AG04449 (cell line): ENCODE measurements around the gene BACH2.

Experiments used
- CTCF ChIA-PET: fragments of 350-600 bp; formaldehyde crosslinking; extraction: SDS; loops from one replicate; lab custom pipeline; 2021; ENCODE audit warnings: antibody characterized with exemption; lab: Yijun Ruan, JAX
- POLR2A ChIA-PET: fragments of 400-600, 350-600 bp; formaldehyde crosslinking; extraction: SDS; loops from one replicate; lab custom pipeline; 2020; ENCODE audit warnings: antibody characterized with exemption, inconsistent platforms; lab: Yijun Ruan, JAX
- DNase-seq: peaks from one replicate; pipeline ENCODE4 v3.0.0-alpha.2; 2010; ENCODE audit warnings: low read depth, low spot score
- H3K4me3 ChIP-seq: 2 replicates; pipeline ENCODE4 v1.5.1; 2011; ENCODE audit warnings: low read depth, mild to moderate bottlenecking, control low read depth, low read length
- CTCF ChIP-seq: IDR thresholded peaks from one replicate; pipeline ENCODE4 v1.5.1; 2011; ENCODE audit warnings: mild to moderate bottlenecking, moderate library complexity, low read length, control low read depth, inconsistent platforms; ENCODE audit not compliant: insufficient read depth; ENCODE audit errors: missing control alignments

BACH2 gene

GRCh38 chr6:90078513-90079289, 217.9 kb downstream of the BACH2 start:
- DNase-seq, result no peak
- no peak overlapping the region for H3K4me3 ChIP-seq
- POLR2A ChIA-PET, result no interaction called here
- TF ChIP-seq CTCF, result no peak
- CTCF ChIA-PET, result no interaction called here

GRCh38 chr6:90076511-90077415, 219.9 kb downstream of the BACH2 start:
- no peak for TF ChIP-seq CTCF
- POLR2A ChIA-PET, result no interaction called here
- no peak overlapping the region for H3K4me3 ChIP-seq
- DNase-seq, result no peak
- CTCF ChIA-PET, result interaction anchor here (1.2 kb wide), 1 partner anchor 20 kb away, joined by 3 read pairs; no protein-coding TSS in a partner anchor

GRCh38 chr6:90074161-90074850, 222.3 kb downstream of the BACH2 start:
- no peak for TF ChIP-seq CTCF
- ChIA-PET POLR2A (no interaction called here), CTCF (no interaction called here)
- no peak for DNase-seq
- H3K4me3 ChIP-seq, result no peak overlapping the region

GRCh38 chr6:90072935-90073464, 223.6 kb downstream of the BACH2 start:
- no peak for DNase-seq
- no peak overlapping the region for H3K4me3 ChIP-seq
- ChIA-PET CTCF (interaction anchor here (1.1 kb wide), 1 partner anchor 128 kb away, joined by 3 read pairs; no protein-coding TSS in a partner anchor), POLR2A (no interaction called here)
- TF ChIP-seq CTCF, result no peak

- ChIA-PET CTCF (interaction anchor here (1.1 kb wide), 1 partner anchor 128 kb away, joined by 3 read pairs; no protein-coding TSS in a partner anchor), POLR2A (no interaction called here)
- H3K4me3 ChIP-seq, result no peak overlapping the region
- TF ChIP-seq CTCF, result no peak
- no peak for DNase-seq
Observed at GRCh38 chr6:90072501-90072900, 224.1 kb downstream of the BACH2 start.
